Thyroid gland (tissue), 4 donors: ENCODE results near the gene LRRC8D.

Source experiments
- POLR2A ChIP-seq, 2 donors: fragments of 450-650 bp; IDR thresholded peaks; one replicate each; pipeline ENCODE4 v1.6.1; 2017; ENCODE audit warnings: antibody characterized with exemption in 2 of 2, mild to moderate bottlenecking in 2 of 2, moderate library complexity in 1 of 2
- TF ChIP-seq, protein P1 (sequence below), 6 experiments: fragments of 200-600 bp in 3 of 6; fragments of 450-650 bp in 3 of 6; sonication (generic) in 3 of 6; IDR thresholded peaks; one replicate each; pipeline ENCODE4 v1.5.1; 2016 to 2019; ENCODE audit warnings: antibody characterized with exemption in 6 of 6, mild to moderate bottlenecking in 2 of 6, inconsistent platforms in 1 of 6, moderate library complexity in 1 of 6

DNA sequence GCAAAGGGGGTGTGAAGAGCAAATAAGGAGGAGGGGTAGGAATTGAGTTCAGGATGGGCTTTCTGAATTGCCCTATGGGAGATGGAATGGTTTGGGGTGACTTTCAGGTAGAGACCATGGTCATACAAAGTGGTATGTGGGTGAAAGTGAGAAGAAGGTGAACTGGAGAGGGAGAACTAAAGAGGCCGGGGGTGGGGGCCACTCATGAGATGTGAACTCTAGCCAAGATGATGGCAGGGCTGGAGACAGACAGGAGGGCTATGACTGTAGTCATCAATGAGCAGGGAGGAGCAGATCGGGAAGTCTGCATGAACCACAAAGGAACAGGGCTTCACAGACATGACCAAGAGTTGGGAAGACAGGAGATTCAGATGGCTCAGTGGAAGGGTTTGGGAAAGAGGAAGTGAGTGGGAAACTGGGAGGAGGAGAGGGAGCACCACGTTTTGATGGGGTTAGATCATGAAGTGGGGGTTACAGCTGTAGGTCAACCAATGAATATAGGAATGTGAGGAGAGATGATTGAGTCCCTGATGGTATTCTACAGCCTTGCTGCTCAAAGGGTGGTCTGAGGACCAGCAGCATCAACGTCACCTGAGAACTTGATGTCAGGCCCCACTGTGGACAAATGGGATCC lies 20.7 kb upstream of the LRRC8D start:
- TF ChIP-seq, protein P1, sequence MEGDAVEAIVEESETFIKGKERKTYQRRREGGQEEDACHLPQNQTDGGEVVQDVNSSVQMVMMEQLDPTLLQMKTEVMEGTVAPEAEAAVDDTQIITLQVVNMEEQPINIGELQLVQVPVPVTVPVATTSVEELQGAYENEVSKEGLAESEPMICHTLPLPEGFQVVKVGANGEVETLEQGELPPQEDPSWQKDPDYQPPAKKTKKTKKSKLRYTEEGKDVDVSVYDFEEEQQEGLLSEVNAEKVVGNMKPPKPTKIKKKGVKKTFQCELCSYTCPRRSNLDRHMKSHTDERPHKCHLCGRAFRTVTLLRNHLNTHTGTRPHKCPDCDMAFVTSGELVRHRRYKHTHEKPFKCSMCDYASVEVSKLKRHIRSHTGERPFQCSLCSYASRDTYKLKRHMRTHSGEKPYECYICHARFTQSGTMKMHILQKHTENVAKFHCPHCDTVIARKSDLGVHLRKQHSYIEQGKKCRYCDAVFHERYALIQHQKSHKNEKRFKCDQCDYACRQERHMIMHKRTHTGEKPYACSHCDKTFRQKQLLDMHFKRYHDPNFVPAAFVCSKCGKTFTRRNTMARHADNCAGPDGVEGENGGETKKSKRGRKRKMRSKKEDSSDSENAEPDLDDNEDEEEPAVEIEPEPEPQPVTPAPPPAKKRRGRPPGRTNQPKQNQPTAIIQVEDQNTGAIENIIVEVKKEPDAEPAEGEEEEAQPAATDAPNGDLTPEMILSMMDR (IDR thresholded peaks at IDR 0.05): no peak
- TF ChIP-seq POLR2A (IDR thresholded peaks at IDR 0.05): no peak
